RWPE2 (cell line): ENCODE measurements around the gene KRT20.

Experiments used
- ATAC-seq: fragments of 200-7000 bp; cut with Tn5 transposase; 3 replicates; pipeline ENCODE4 v1.9.1; 2021; ENCODE audit warnings: low read depth
- DNase-seq: peaks from one replicate; pipeline ENCODE4 v3.0.0-alpha.2; 2020; ENCODE audit warnings: low spot score
- H3K27ac ChIP-seq: fragments of 450-650 bp; 2 replicates; pipeline ENCODE4 v1.5.1; 2017; ENCODE audit warnings: mild to moderate bottlenecking; ENCODE audit not compliant: poor library complexity, severe bottlenecking
- H3K27me3 ChIP-seq: fragments of 250-450 bp; sonication (Bioruptor Pico); 2 replicates; pipeline ENCODE4 v1.5.1; 2021; ENCODE audit warnings: mild to moderate bottlenecking, moderate library complexity; ENCODE audit not compliant: insufficient read depth, poor library complexity, severe bottlenecking
- H3K36me3 ChIP-seq: fragments of 250-450 bp; sonication (Bioruptor Pico); 2 replicates; pipeline ENCODE4 v1.5.1; 2020; ENCODE audit warnings: low read depth, mild to moderate bottlenecking, moderate library complexity
- H3K4me1 ChIP-seq: fragments of 250-450 bp; sonication (Bioruptor Pico); 2 replicates; pipeline ENCODE4 v1.5.1; 2021; ENCODE audit warnings: mild to moderate bottlenecking, moderate library complexity; ENCODE audit not compliant: insufficient read depth, poor library complexity, severe bottlenecking
- H3K4me3 ChIP-seq: fragments of 250-450 bp; sonication (Bioruptor Pico); 2 replicates; pipeline ENCODE4 v1.5.1; 2021; ENCODE audit warnings: mild to moderate bottlenecking, moderate library complexity; ENCODE audit not compliant: severe bottlenecking
- H3K9me3 ChIP-seq: fragments of 250-450 bp; sonication (Bioruptor Pico); 2 replicates; pipeline ENCODE4 v1.5.1; 2021; ENCODE audit warnings: mild to moderate bottlenecking, moderate library complexity; ENCODE audit not compliant: severe bottlenecking
- CTCF ChIP-seq: fragments of 450-650 bp; IDR thresholded peaks from one replicate; pipeline ENCODE4 v1.5.1; 2017; ENCODE audit warnings: mild to moderate bottlenecking, moderate library complexity; ENCODE audit not compliant: poor library complexity, severe bottlenecking

The KRT20 gene

GRCh38 chr17:40878044-40878443, 7.0 kb downstream of the KRT20 start:
- H3K27me3 ChIP-seq = no peaks in the 10 kb centered on the region
- no peaks in the 10 kb centered on the region for H3K4me1 ChIP-seq
- no peak for TF ChIP-seq CTCF
- H3K27ac ChIP-seq = no peak overlapping the region
- H3K4me3 ChIP-seq = no peak overlapping the region
- DNase-seq (no peak), ATAC-seq (no peak)
- H3K36me3 ChIP-seq = no peaks in the 10 kb centered on the region
- H3K9me3 ChIP-seq = no peaks in the 10 kb centered on the region

GRCh38 chr17:40873801-40874200, 11.2 kb downstream of the KRT20 start:
- H3K9me3 ChIP-seq = no peaks in the 10 kb centered on the region
- ATAC-seq = no peak
- no peak for TF ChIP-seq CTCF

GRCh38 chr17:40873255-40873654, 11.8 kb downstream of the KRT20 start:
- Histone ChIP-seq H3K9me3 (no peaks in the 10 kb centered on the region), H3K27me3 (no peaks in the 10 kb centered on the region), H3K4me3 (no peak overlapping the region), H3K4me1 (no peaks in the 10 kb centered on the region), H3K27ac (no peak overlapping the region), H3K36me3 (no peaks in the 10 kb centered on the region)
- DNase-seq = no peak
- no peak for ATAC-seq
- no peak for TF ChIP-seq CTCF

More at GRCh38 chr17:40873801-40874200, 11.2 kb downstream of the KRT20 start:
- H3K36me3 ChIP-seq = no peaks in the 10 kb centered on the region
- no peaks in the 10 kb centered on the region for H3K4me1 ChIP-seq
- no peak overlapping the region for H3K27ac ChIP-seq
- no peaks in the 10 kb centered on the region for H3K27me3 ChIP-seq
- DNase-seq = no peak
- no peak overlapping the region for H3K4me3 ChIP-seq

GRCh38 chr17:40872416-40872815, 12.6 kb downstream of the KRT20 start:
- no peak overlapping the region for H3K27ac ChIP-seq
- no peaks in the 10 kb centered on the region for H3K27me3 ChIP-seq
- TF ChIP-seq CTCF = no peak
- H3K4me1 ChIP-seq = no peaks in the 10 kb centered on the region
- no peaks in the 10 kb centered on the region for H3K36me3 ChIP-seq
- H3K4me3 ChIP-seq = no peak overlapping the region
- no peaks in the 10 kb centered on the region for H3K9me3 ChIP-seq
- DNase-seq = no peak
- no peak for ATAC-seq

GRCh38 chr17:40871316-40871715, 13.7 kb downstream of the KRT20 start:
- no peaks in the 10 kb centered on the region for H3K9me3 ChIP-seq
- no peak for TF ChIP-seq CTCF
- no peaks in the 10 kb centered on the region for H3K27me3 ChIP-seq

More at GRCh38 chr17:40871316-40871715, 13.7 kb downstream of the KRT20 start:
- ATAC-seq (no peak), DNase-seq (no peak)
- Histone ChIP-seq H3K4me3 (no peak overlapping the region), H3K4me1 (no peaks in the 10 kb centered on the region), H3K27ac (no peak overlapping the region), H3K36me3 (no peaks in the 10 kb centered on the region)
